Fibroblast of upper back skin (primary cell): ENCODE results near the gene SLC25A6.
"Not testable (repeated sequence)": the region's sequence is repeated elsewhere in the genome, so short reads cannot be mapped to it uniquely, and the experiment has no call there.

Experiments
- DNase-seq: peaks from one replicate; pipeline ENCODE4 v3.0.0-alpha.2; 2013

SLC25A6 gene

GRCh38 chrX:1389181-1389992 is 2.5 kb downstream of the SLC25A6 start:
- DNase-seq: no peak

GRCh38 chrX:1388651-1389050 is 3.3 kb downstream of the SLC25A6 start:
- no peak for DNase-seq

GRCh38 chrX:1387141-1387776 is 4.7 kb downstream of the SLC25A6 start:
- no peak for DNase-seq

- no peak for DNase-seq
Measured at GRCh38 chrX:1386338-1387127, 5.4 kb downstream of the SLC25A6 start.

- DNase-seq: no peak
Measured at GRCh38 chrX:1385253-1386223, 6.4 kb downstream of the SLC25A6 start.

- DNase-seq: no peak
Measured at GRCh38 chrX:1384658-1385252, 7.2 kb downstream of the SLC25A6 start.

GRCh38 chrX:1380672-1381233 is 11.2 kb downstream of the SLC25A6 start:
- no peak for DNase-seq

GRCh38 chrX:1378306-1378759 is 13.6 kb downstream of the SLC25A6 start:
- DNase-seq: no peak

GRCh38 chrX:1368385-1368698 is 23.6 kb downstream of the SLC25A6 start:
- DNase-seq: no peak

- not testable (repeated sequence) for DNase-seq
Measured at GRCh38 chrX:1366363-1366762, 25.6 kb downstream of the SLC25A6 start.

- no peak for DNase-seq
Measured at GRCh38 chrX:1361910-1362309, 30.0 kb downstream of the SLC25A6 start.

- DNase-seq: no peak
Measured at GRCh38 chrX:1361275-1361674, 30.6 kb downstream of the SLC25A6 start.

GRCh38 chrX:1360171-1360570 is 31.7 kb downstream of the SLC25A6 start:
- DNase-seq: no peak

GRCh38 chrX:1359477-1359873 is 32.4 kb downstream of the SLC25A6 start:
- DNase-seq: no peak

- no peak for DNase-seq
Measured at GRCh38 chrX:1358793-1359476, 33.0 kb downstream of the SLC25A6 start.

- DNase-seq: no peak
Measured at GRCh38 chrX:1357993-1358392, 33.9 kb downstream of the SLC25A6 start.

- no peak for DNase-seq
Measured at GRCh38 chrX:1355131-1356046, 36.5 kb downstream of the SLC25A6 start.

- no peak for DNase-seq
Measured at GRCh38 chrX:1354036-1355019, 37.6 kb downstream of the SLC25A6 start.
